ENCODE measurements around the gene B3GALNT2.

The B3GALNT2 gene

GRCh38 chr1:235408503-235408960 is 95.7 kb downstream of the B3GALNT2 start:
- DNase-seq, result no peak

- DNase-seq, result no peak
These were observed 96.8 kb downstream of the B3GALNT2 start for GRCh38 chr1:235407419-235407818.

- DNase-seq, result no peak
These were observed 100.1 kb downstream of the B3GALNT2 start for GRCh38 chr1:235404190-235404589.

- no peak for DNase-seq
These were observed 100.7 kb downstream of the B3GALNT2 start for GRCh38 chr1:235403593-235403992.

GRCh38 chr1:235402457-235403200 is 101.6 kb downstream of the B3GALNT2 start:
- DNase-seq, result no peak

- DNase-seq, result no peak
These were observed 103.0 kb downstream of the B3GALNT2 start for GRCh38 chr1:235401251-235401650.

All from stimulated activated naive CD4-positive, alpha-beta T cell treated with Interleukin-2 at 50 U/mL for 16 hours (primary cell).